ENCODE data around the gene CETN2. TPM values are rescaled to one million over a fixed set of nuclear protein-coding genes. Genes with fewer than 3 reads are reported as not detected.

Gene CETN2
- 69.3 to 81.7 TPM (median 71.6 TPM) in 5 replicates for total RNA-seq (2022; extraction: Qiagen RNA extraction)

GRCh38 chrX:152830312-152831305 is at the start of gene CETN2, which contains the start of gene NSDHL:
Gene CETN2, minus strand, starts transcription at chrX:152830757. Its CDS starts 47 bp downstream, at chrX:152830710.
Gene NSDHL, plus strand, starts transcription at chrX:152831063. Its CDS starts 15,262 bp downstream, at chrX:152846325.

Other genes with a start within 250 kb of the CETN2 start
- 0.15 to 0.24 TPM (median 0.21 TPM) in 5 replicates for gene GABRQ, start 192.9 kb downstream of the CETN2 start, total RNA-seq (2022; extraction: Qiagen RNA extraction)
- 2.0 to 5.2 TPM (median 3.1 TPM) in 5 replicates for gene MAGEA3, start 132.0 kb downstream of the CETN2 start, total RNA-seq (2022; extraction: Qiagen RNA extraction)
- gene CSAG2, start 121.5 kb downstream of the CETN2 start, total RNA-seq (2022; extraction: Qiagen RNA extraction) = not detected in 5 replicates
- 0.06 to 0.23 TPM in 2 of 5 replicates, not detected in the others for gene MAGEA2B, start 116.1 kb downstream of the CETN2 start, total RNA-seq (2022; extraction: Qiagen RNA extraction)
- gene CSAG1, start 97.0 kb downstream of the CETN2 start, total RNA-seq (2022; extraction: Qiagen RNA extraction) = 0.18 to 0.46 TPM (median 0.24 TPM) in 5 replicates
- 0.06 to 0.29 TPM (median 0.15 TPM) in 5 replicates for gene MAGEA12, start 97.0 kb downstream of the CETN2 start, total RNA-seq (2022; extraction: Qiagen RNA extraction)
- gene MAGEA2, start 76.9 kb downstream of the CETN2 start, total RNA-seq (2022; extraction: Qiagen RNA extraction) = 0.05 to 0.14 TPM (median 0.13 TPM) in 3 of 5 replicates, not detected in the others
- not detected in 5 replicates for gene CSAG3, start 71.5 kb downstream of the CETN2 start, total RNA-seq (2022; extraction: Qiagen RNA extraction)
- gene MAGEA6, start 61.1 kb downstream of the CETN2 start, total RNA-seq (2022; extraction: Qiagen RNA extraction) = 9.8 to 13.1 TPM (median 12.2 TPM) in 5 replicates
- gene NSDHL, start 306 bp upstream of the CETN2 start, total RNA-seq (2022; extraction: Qiagen RNA extraction) = 48.0 to 50.6 TPM (median 49.4 TPM) in 5 replicates
- gene ZNF185, start 67.3 kb upstream of the CETN2 start, total RNA-seq (2022; extraction: Qiagen RNA extraction) = 6.8 to 7.5 TPM (median 7.1 TPM) in 5 replicates
- 0.03 TPM in 1 of 5 replicates, not detected in the others for gene PNMA5, start 163.4 kb upstream of the CETN2 start, total RNA-seq (2022; extraction: Qiagen RNA extraction)
- gene PNMA3, start 225.7 kb upstream of the CETN2 start, total RNA-seq (2022; extraction: Qiagen RNA extraction) = 0.17 to 0.38 TPM (median 0.22 TPM) in 5 replicates
- gene PNMA6A, start 241.7 kb upstream of the CETN2 start, total RNA-seq (2022; extraction: Qiagen RNA extraction) = 4.0 to 5.4 TPM (median 5.0 TPM) in 5 replicates